HepG2 (cell line): ENCODE measurements around the gene SPCS2. TPM values are rescaled to one million over a fixed set of nuclear protein-coding genes. Genes with fewer than 3 reads are reported as not detected.
A peak's percentile ranks its signal among the peaks of the same experiment; 100 is the strongest.

ENCODE experiments used
- DMAP1 ChIP-seq: IDR thresholded peaks from 2 replicates; pipeline ENCODE4 v1.6.1; 2016
- FOSL1 ChIP-seq: sonication (generic); formaldehyde crosslinking; IDR thresholded peaks from 2 replicates; pipeline ENCODE4 v1.9.0; 2021; ENCODE audit warnings: missing genetic modification reagents, borderline replicate concordance
- HDAC2 ChIP-seq: sonication (generic); formaldehyde crosslinking; IDR thresholded peaks from 2 replicates; pipeline ENCODE4 v1.4.0; 2020; ENCODE audit warnings: missing genetic modification reagents
- HHEX ChIP-seq: IDR thresholded peaks from 2 replicates; pipeline ENCODE4 v1.6.1; 2016; ENCODE audit warnings: control low read depth
- KLF6 ChIP-seq: IDR thresholded peaks from 2 replicates; pipeline ENCODE4 v1.8.0; 2016; ENCODE audit warnings: missing biosample characterization, missing genetic modification reagents
- MYNN ChIP-seq: sonication (generic); formaldehyde crosslinking; IDR thresholded peaks from 2 replicates; pipeline ENCODE4 v1.4.0; 2020; ENCODE audit warnings: mild to moderate bottlenecking, low read depth, missing genetic modification reagents
- PRMT3 ChIP-seq: sonication (generic); formaldehyde crosslinking; IDR thresholded peaks from 2 replicates; pipeline ENCODE4 v1.8.1; 2022; ENCODE audit warnings: low read depth, mild to moderate bottlenecking, moderate library complexity, missing genetic modification reagents, borderline replicate concordance
- REL ChIP-seq: sonication (generic); formaldehyde crosslinking; conservative IDR thresholded peaks from 2 replicates; pipeline ENCODE4 v1.8.0; 2022; ENCODE audit warnings: mild to moderate bottlenecking, missing genetic modification reagents, moderate library complexity
- SOX5 ChIP-seq: IDR thresholded peaks from 2 replicates; pipeline ENCODE4 v1.6.1; 2016; ENCODE audit warnings: borderline replicate concordance
- ZBTB8A ChIP-seq: sonication (generic); formaldehyde crosslinking; IDR thresholded peaks from 2 replicates; pipeline ENCODE4 v1.4.0; 2020; ENCODE audit warnings: mild to moderate bottlenecking, low read depth, missing genetic modification reagents, borderline replicate concordance
- ZNF354B ChIP-seq: sonication (generic); formaldehyde crosslinking; IDR thresholded peaks from 2 replicates; pipeline ENCODE4 v1.8.0; 2022; ENCODE audit warnings: mild to moderate bottlenecking, missing genetic modification reagents
- ZNF382 ChIP-seq: sonication (generic); formaldehyde crosslinking; IDR thresholded peaks from 2 replicates; pipeline ENCODE4 v1.5.0; 2020; ENCODE audit warnings: missing genetic modification reagents, mild to moderate bottlenecking, borderline replicate concordance
- ZNF746 ChIP-seq: sonication (generic); formaldehyde crosslinking; IDR thresholded peaks from 2 replicates; pipeline ENCODE4 v1.8.0; 2022; ENCODE audit warnings: mild to moderate bottlenecking, missing genetic modification reagents
- ZNF766 ChIP-seq: sonication (generic); formaldehyde crosslinking; IDR thresholded peaks from 2 replicates; pipeline ENCODE4 v1.5.0; 2020; ENCODE audit warnings: missing genetic modification reagents, borderline replicate concordance
- ZNF792 ChIP-seq: IDR thresholded peaks from 2 replicates; pipeline ENCODE4 v1.6.1; 2016
- ZNF878 ChIP-seq: sonication (generic); formaldehyde crosslinking; IDR thresholded peaks from 2 replicates; pipeline ENCODE4 v1.8.1; 2023; ENCODE audit warnings: mild to moderate bottlenecking, missing genetic modification reagents, moderate library complexity
- polyA plus RNA-seq, 8 experiments: library from polyadenylated mRNA; depleted of rRNA in 3 of 8; stranded (reverse) in 7 of 8; unstranded in 1 of 8; fragments of >200 nt; fragmentation: Illumina TruSeq in 4 of 8; extraction: Trizol in 4 of 8; gene quantifications; 2 replicates each; pipeline versions ENCODE4 v1.2.1 to v1.2.3, GENCODE V29; 2011 to 2016; ENCODE audit warnings: low read depth in 4 of 8, missing spikeins in 1 of 8, mixed read lengths in 1 of 8; ENCODE audit not compliant: insufficient read depth in 1 of 8
- total RNA-seq, 5 experiments: library from RNA; depleted of rRNA; stranded (reverse); fragments of >200 nt; fragmentation: Illumina TruSeq; extraction: Trizol; gene quantifications; 2 replicates each; pipeline ENCODE4 v1.2.3, GENCODE V29; 2016; ENCODE audit warnings: low read depth in 1 of 5
- TF ChIP-seq, protein P1 (sequence below), 2 experiments: IDR thresholded peaks; 2 replicates each; pipeline ENCODE4 v1.6.1; 2011 to 2012; ENCODE audit warnings: low read length in 2 of 2, borderline replicate concordance in 1 of 2, low read depth in 1 of 2, mild to moderate bottlenecking in 1 of 2, moderate library complexity in 1 of 2
- TF ChIP-seq, protein P2 (sequence below): fragments of 450-650 bp; IDR thresholded peaks from 2 replicates; pipeline ENCODE4 v1.6.1; 2016
- TF ChIP-seq, protein P3 (sequence below): sonication (generic); formaldehyde crosslinking; IDR thresholded peaks from 2 replicates; pipeline ENCODE4 v1.5.0; 2020; ENCODE audit warnings: missing genetic modification reagents
- TF ChIP-seq, protein P4 (sequence below), 2 experiments: fragments of 450-650 bp in 1 of 2; sonication (generic) in 1 of 2; formaldehyde crosslinking; IDR thresholded peaks; 2 replicates each; pipeline versions ENCODE4 v1.5.0 to v1.8.0; 2020 to 2022; ENCODE audit warnings: mild to moderate bottlenecking in 1 of 2, missing genetic modification reagents in 1 of 2
- TF ChIP-seq, protein P5 (sequence below): sonication (generic); formaldehyde crosslinking; IDR thresholded peaks from 2 replicates; pipeline ENCODE4 v1.4.0; 2020; ENCODE audit warnings: missing genetic modification reagents

The SPCS2 gene
- total and polyA plus RNA-seq, 2 of the 13 experiments (the other 11 are each of a cell fraction or from before 2014, with no cell fraction given) = 87.3 to 142 TPM

DNA sequence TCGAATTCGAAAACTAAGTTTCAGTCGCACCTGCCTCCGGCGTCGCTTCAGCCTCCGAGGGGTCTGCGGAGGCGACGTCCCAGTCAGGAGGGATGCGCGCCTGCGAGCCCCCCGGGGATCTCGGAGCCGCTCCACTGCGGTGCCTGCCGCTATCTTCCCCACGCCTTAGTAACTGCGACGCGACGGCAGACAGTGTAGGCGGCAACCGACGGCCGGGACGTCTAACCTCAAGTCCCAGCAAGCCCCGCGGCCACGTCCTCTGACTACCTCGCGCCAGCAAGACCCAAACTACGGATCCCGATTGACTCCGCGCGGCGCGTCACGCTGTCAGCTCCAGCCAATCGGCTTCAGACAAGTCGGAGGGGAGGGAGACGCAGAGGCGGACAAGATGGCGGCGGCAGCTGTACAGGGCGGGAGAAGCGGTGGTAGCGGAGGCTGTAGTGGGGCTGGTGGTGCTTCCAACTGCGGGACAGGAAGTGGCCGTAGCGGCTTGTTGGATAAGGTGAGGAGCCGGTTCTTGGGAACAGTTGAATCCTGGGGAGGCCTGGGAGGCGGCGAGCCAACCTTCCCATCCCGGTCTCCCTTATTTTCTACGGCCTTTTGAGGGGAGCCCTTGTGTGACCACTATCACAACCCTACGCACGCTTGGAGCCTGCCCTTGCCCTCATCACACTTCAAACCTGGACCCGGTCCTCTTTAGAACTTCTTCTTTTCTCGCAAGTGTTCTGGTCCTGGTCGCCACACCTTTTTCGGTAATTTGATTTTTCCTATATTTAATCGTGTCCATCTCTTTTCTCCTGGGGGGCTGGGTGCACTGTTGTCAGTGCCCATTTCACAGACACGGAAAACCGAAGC is at the start of gene SPCS2, which contains the start of gene XRRA1 (continued):
- TF ChIP-seq, protein P1, sequence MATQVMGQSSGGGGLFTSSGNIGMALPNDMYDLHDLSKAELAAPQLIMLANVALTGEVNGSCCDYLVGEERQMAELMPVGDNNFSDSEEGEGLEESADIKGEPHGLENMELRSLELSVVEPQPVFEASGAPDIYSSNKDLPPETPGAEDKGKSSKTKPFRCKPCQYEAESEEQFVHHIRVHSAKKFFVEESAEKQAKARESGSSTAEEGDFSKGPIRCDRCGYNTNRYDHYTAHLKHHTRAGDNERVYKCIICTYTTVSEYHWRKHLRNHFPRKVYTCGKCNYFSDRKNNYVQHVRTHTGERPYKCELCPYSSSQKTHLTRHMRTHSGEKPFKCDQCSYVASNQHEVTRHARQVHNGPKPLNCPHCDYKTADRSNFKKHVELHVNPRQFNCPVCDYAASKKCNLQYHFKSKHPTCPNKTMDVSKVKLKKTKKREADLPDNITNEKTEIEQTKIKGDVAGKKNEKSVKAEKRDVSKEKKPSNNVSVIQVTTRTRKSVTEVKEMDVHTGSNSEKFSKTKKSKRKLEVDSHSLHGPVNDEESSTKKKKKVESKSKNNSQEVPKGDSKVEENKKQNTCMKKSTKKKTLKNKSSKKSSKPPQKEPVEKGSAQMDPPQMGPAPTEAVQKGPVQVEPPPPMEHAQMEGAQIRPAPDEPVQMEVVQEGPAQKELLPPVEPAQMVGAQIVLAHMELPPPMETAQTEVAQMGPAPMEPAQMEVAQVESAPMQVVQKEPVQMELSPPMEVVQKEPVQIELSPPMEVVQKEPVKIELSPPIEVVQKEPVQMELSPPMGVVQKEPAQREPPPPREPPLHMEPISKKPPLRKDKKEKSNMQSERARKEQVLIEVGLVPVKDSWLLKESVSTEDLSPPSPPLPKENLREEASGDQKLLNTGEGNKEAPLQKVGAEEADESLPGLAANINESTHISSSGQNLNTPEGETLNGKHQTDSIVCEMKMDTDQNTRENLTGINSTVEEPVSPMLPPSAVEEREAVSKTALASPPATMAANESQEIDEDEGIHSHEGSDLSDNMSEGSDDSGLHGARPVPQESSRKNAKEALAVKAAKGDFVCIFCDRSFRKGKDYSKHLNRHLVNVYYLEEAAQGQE (IDR thresholded peaks at IDR 0.05; ENCODE audit: borderline replicate concordance in 1 of 2, low read depth in 1 of 2, low read length in 2 of 2) = no peak; a peak in 1 of 4 replicates
- TF ChIP-seq DMAP1 (CRISPR knock-in tag) (peak; percentile 94), ZNF354B (CRISPR knock-in tag) (no peak), HDAC2 (CRISPR knock-in tag) (peak; percentile 78), SOX5 (CRISPR knock-in tag) (peak; percentile 56; the same call in 1 of the 2 replicates), ZNF792 (peak; percentile 91), ZNF766 (CRISPR knock-in tag) (peak; percentile 65; the same call in 1 of the 2 replicates), ZBTB8A (CRISPR knock-in tag) (no peak; the same call in 1 of the 2 replicates), HHEX (CRISPR knock-in tag) (no peak), ZNF878 (CRISPR knock-in tag) (no peak), PRMT3 (CRISPR knock-in tag) (no peak), ZNF746 (CRISPR knock-in tag) (peak; percentile 77), ZNF382 (CRISPR knock-in tag) (no peak), MYNN (CRISPR knock-in tag) (no peak), REL (CRISPR knock-in tag) (no peak), KLF6 (CRISPR knock-in tag) (peak; percentile 60; the same call in 1 of the 2 replicates), FOSL1 (no peak)
- TF ChIP-seq, protein P2, sequence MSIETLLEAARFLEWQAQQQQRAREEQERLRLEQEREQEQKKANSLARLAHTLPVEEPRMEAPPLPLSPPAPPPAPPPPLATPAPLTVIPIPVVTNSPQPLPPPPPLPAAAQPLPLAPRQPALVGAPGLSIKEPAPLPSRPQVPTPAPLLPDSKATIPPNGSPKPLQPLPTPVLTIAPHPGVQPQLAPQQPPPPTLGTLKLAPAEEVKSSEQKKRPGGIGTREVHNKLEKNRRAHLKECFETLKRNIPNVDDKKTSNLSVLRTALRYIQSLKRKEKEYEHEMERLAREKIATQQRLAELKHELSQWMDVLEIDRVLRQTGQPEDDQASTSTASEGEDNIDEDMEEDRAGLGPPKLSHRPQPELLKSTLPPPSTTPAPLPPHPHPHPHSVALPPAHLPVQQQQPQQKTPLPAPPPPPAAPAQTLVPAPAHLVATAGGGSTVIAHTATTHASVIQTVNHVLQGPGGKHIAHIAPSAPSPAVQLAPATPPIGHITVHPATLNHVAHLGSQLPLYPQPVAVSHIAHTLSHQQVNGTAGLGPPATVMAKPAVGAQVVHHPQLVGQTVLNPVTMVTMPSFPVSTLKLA = peak; percentile 64
- TF ChIP-seq, protein P3, sequence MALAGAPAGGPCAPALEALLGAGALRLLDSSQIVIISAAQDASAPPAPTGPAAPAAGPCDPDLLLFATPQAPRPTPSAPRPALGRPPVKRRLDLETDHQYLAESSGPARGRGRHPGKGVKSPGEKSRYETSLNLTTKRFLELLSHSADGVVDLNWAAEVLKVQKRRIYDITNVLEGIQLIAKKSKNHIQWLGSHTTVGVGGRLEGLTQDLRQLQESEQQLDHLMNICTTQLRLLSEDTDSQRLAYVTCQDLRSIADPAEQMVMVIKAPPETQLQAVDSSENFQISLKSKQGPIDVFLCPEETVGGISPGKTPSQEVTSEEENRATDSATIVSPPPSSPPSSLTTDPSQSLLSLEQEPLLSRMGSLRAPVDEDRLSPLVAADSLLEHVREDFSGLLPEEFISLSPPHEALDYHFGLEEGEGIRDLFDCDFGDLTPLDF = peak; percentile 91
- TF ChIP-seq, protein P4, sequence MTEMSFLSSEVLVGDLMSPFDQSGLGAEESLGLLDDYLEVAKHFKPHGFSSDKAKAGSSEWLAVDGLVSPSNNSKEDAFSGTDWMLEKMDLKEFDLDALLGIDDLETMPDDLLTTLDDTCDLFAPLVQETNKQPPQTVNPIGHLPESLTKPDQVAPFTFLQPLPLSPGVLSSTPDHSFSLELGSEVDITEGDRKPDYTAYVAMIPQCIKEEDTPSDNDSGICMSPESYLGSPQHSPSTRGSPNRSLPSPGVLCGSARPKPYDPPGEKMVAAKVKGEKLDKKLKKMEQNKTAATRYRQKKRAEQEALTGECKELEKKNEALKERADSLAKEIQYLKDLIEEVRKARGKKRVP (CRISPR knock-in tag; IDR thresholded peaks at IDR 0.05) = peak in 1 of 2 experiments; percentile 48; a peak in 1 of 4 replicates
- TF ChIP-seq, protein P5, sequence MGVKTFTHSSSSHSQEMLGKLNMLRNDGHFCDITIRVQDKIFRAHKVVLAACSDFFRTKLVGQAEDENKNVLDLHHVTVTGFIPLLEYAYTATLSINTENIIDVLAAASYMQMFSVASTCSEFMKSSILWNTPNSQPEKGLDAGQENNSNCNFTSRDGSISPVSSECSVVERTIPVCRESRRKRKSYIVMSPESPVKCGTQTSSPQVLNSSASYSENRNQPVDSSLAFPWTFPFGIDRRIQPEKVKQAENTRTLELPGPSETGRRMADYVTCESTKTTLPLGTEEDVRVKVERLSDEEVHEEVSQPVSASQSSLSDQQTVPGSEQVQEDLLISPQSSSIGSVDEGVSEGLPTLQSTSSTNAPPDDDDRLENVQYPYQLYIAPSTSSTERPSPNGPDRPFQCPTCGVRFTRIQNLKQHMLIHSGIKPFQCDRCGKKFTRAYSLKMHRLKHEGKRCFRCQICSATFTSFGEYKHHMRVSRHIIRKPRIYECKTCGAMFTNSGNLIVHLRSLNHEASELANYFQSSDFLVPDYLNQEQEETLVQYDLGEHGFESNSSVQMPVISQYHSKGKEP (CRISPR knock-in tag) = 0 out of 2 replicates have a peak, but pooled peaks have one; percentile 50
